Gastrocnemius medialis (tissue), 4 donors: Measurements from ENCODE around the gene BMPR1B.

Source experiments
- CTCF ChIP-seq, 5 experiments: fragments of 450-650 bp in 3 of 5; fragments of 200-600 bp in 2 of 5; sonication (generic) in 2 of 5; IDR thresholded peaks in 4 of 5; conservative IDR thresholded peaks in 1 of 5; 1 replicate in 4 of 5; 2 replicates in 1 of 5; pipeline ENCODE4 v1.5.1; 2016 to 2019; ENCODE audit warnings: antibody characterized with exemption in 5 of 5, mild to moderate bottlenecking in 3 of 5, moderate library complexity in 3 of 5
- POLR2A ChIP-seq, 2 donors: fragments of 450-650 bp; IDR thresholded peaks; one replicate each; pipeline ENCODE4 v1.6.1; 2017; ENCODE audit warnings: antibody characterized with exemption in 2 of 2, mild to moderate bottlenecking in 2 of 2, moderate library complexity in 2 of 2

- no peak for TF ChIP-seq POLR2A (IDR thresholded peaks at IDR 0.05)
- no peak for TF ChIP-seq CTCF (IDR thresholded peaks at IDR 0.05 in 4 of 5, conservative IDR thresholded peaks at IDR 0.05 in 1 of 5)
Measured at GRCh38 chr4:95068818-95069478, 311.2 kb downstream of the BMPR1B start.
